Common myeloid progenitor, CD34-positive (primary cell): ENCODE measurements around the gene BLOC1S2. TPM values are rescaled to one million over a fixed set of nuclear protein-coding genes. Genes with fewer than 3 reads are reported as not detected.

Experiments used
- CTCF ChIA-PET: fragments of 350-600 bp; sonication (Branson Sonifier 250); formaldehyde crosslinking; loops from one replicate; lab custom pipeline; 2021; ENCODE audit warnings: antibody characterized with exemption; lab: Charles Lee
- POLR2A ChIA-PET: fragments of 350-600 bp; sonication (Branson Sonifier 250); formaldehyde crosslinking; loops from one replicate; lab custom pipeline; 2021; ENCODE audit warnings: antibody characterized with exemption; lab: Charles Lee
- DNase-seq, 3 donors: peaks; one replicate each; pipeline versions ENCODE4 v3.0.0 to v3.0.0-alpha.2; 2013
- H3K27ac ChIP-seq, 2 experiments: 1 replicate in 1 of 2; 2 replicates in 1 of 2; pipeline ENCODE4 v1.7.0; 2013; ENCODE audit warnings: inconsistent platforms in 2 of 2, low read length in 2 of 2, mild to moderate bottlenecking in 2 of 2, low read depth in 1 of 2, moderate library complexity in 1 of 2; ENCODE audit not compliant: severe bottlenecking in 2 of 2, insufficient read depth in 1 of 2, poor library complexity in 1 of 2
- H3K27me3 ChIP-seq, 5 experiments: replicated peaks in 2 of 5; 1 replicate in 3 of 5; 2 replicates in 2 of 5; pipeline versions ENCODE4 v1.6.1 to v1.7.0; 2013; ENCODE audit warnings: low read length in 4 of 5, mild to moderate bottlenecking in 2 of 5, moderate library complexity in 2 of 5, inconsistent platforms in 1 of 5; ENCODE audit not compliant: insufficient read depth in 5 of 5, control insufficient read depth in 4 of 5
- H3K36me3 ChIP-seq, 4 experiments: 1 replicate in 2 of 4; 2 replicates in 2 of 4; pipeline versions ENCODE4 v1.6.1 to v1.7.0; 2013; ENCODE audit warnings: low read length in 3 of 4, control low read depth in 1 of 4, mild to moderate bottlenecking in 1 of 4; ENCODE audit not compliant: control insufficient read depth in 4 of 4, insufficient read depth in 4 of 4
- H3K4me1 ChIP-seq, 4 experiments: 1 replicate in 3 of 4; 2 replicates in 1 of 4; pipeline versions ENCODE4 v1.6.1 to v1.7.1; 2013; ENCODE audit warnings: low read length in 3 of 4, mild to moderate bottlenecking in 3 of 4, control low read depth in 1 of 4, inconsistent platforms in 1 of 4, moderate library complexity in 1 of 4; ENCODE audit not compliant: control insufficient read depth in 4 of 4, insufficient read depth in 4 of 4; ENCODE audit errors: control extremely low read depth in 1 of 4
- H3K4me3 ChIP-seq, 7 experiments: 1 replicate in 4 of 7; 2 replicates in 3 of 7; pipeline versions ENCODE4 v1.5.1 to v1.7.0; 2013; ENCODE audit warnings: mild to moderate bottlenecking in 7 of 7, low read length in 6 of 7, moderate library complexity in 6 of 7, inconsistent platforms in 2 of 7, low read depth in 2 of 7, control low read depth in 1 of 7; ENCODE audit not compliant: insufficient read depth in 4 of 7, control insufficient read depth in 1 of 7; ENCODE audit errors: extremely low read depth in 1 of 7
- H3K9me3 ChIP-seq, 5 experiments: 1 replicate in 4 of 5; 2 replicates in 1 of 5; pipeline versions ENCODE4 v1.6.1 to v1.7.1; 2013; ENCODE audit warnings: low read length in 4 of 5, mild to moderate bottlenecking in 2 of 5, inconsistent platforms in 1 of 5, low read depth in 1 of 5, moderate library complexity in 1 of 5; ENCODE audit not compliant: control insufficient read depth in 4 of 5, insufficient read depth in 2 of 5; ENCODE audit errors: control extremely low read depth in 1 of 5
- WGBS: methylation state at CpG from one replicate; pipeline ENCODE4 v1.1.5; 2013; ENCODE audit not compliant: insufficient coverage; 5-methylcytosine and 5-hydroxymethylcytosine counted together
- polyA plus RNA-seq: library from polyadenylated mRNA; unstranded; fragments of 120-200 nt; gene quantifications from one replicate; pipeline ENCODE4 v1.2.1, GENCODE V29; 2013

BLOC1S2 gene
- 55.5 TPM for polyA plus RNA-seq

DNA sequence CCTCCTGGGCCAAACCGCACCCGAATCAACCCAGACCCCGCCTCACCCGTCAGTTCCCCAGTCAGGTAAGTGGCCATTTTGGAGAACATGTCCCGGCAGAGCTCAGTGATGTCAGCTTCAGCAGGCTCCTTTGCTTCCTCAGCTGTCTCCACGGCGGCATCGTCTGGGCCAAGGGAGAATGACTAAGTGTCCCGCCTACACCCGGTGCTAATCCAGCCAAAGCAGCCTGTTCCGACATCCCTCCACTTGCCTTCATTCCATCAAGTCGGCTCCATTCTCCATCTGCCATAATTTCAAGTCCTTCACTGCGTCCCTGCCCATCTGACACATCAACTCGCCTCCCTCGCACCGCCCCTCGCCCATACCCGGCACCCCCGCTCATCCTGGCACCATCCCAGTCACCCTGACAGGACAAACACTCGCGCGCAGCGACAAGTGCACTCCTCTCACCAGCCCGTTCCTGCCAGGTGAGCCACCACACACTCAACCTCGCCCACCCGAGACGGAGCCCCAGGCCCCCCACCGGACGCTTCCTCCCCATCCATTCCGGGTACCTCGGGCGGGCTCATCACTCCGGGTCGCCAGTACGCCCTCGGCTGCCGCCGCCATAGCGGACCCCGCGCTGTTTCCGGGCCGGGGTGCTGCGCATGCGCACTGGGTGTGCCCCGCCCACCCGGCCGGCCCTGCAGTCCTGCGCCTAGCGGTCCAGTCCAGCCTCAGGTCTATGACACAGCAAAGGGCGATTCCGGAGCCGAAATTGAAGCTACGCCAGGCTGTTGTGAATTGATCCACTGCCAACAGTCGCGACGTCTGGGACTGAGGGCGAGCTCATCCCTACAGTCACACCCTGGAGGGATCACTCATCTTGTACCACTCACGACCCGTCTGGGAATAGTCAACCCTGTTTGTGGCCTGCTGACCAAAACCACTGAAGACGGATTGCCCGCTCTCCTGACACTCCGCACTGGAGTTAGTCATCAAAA is at the start of gene BLOC1S2:
Gene BLOC1S2, minus strand, starts transcription at position 630 of the 983 bp plus-strand sequence. Its CDS starts 21 bp downstream, at position 609.
- Histone ChIP-seq H3K4me3 (peak within 1 kb of the TSS; percentile 70 to 100 (median 90)), H3K27me3 (no peaks in the 10 kb centered on the region), H3K4me1 (peaks cover 4 to 24% (median 16%) of the 10 kb centered on the region in 4 experiments), H3K9me3 (no peaks in the 10 kb centered on the region), H3K36me3 (peaks cover 0 to 15% (median 6%) of the 10 kb centered on the region in 4 experiments), H3K27ac (peak within 1 kb of the TSS; percentile 64 to 91)
- DNase-seq: peak; percentile 79 to 92 (median 91)
- 3% methylated on average over 62 of the region's 63 CpGs for WGBS
- ChIA-PET CTCF (interaction anchor here (1.3 to 1.6 kb wide), 2 partner anchors 25 to 31 kb away, joined by 3 read pairs; no protein-coding TSS in a partner anchor), POLR2A (interaction anchor here (1.1 kb wide), 1 partner anchor 19 kb away, joined by 3 read pairs; no protein-coding TSS in a partner anchor)

DNA sequence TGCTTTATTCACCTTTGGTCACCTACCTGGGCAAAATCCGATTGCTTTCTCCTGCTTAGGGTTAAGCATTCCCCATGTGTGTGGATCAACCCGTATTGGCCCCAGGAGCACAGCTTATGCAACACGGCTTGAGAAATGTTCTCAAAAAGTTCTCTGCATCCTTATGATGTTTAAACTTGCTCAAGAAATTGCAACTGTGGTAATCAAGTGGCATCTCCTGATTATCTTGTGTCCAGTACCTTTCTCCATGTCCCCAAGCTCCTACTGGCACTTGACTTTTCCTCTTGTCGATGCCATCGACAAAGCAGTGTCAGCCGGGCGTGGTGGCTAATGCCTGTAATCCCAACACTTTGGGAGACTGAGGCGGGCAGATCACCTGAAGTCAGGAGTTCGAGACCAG is 48.3 kb upstream of the BLOC1S2 start:
- H3K4me1 ChIP-seq: peaks cover 0 to 12% (median 3%) of the 10 kb centered on the region in 4 experiments
- DNase-seq: no peak
- ChIA-PET CTCF (interaction anchor here (0.6 to 14.3 kb wide), 8 partner anchors 7 to 876 kb away, joined by 3 to 74 read pairs (median 4); partner anchors contain the start of gene PKD2L1), POLR2A (interaction anchor here (0.6 kb wide), 1 partner anchor 840 kb away, joined by 5 read pairs; no protein-coding TSS in a partner anchor)
- peaks cover 0 to 11% (median 2%) of the 10 kb centered on the region in 5 experiments for H3K27me3 ChIP-seq
- no peak overlapping the region for H3K27ac ChIP-seq
- H3K36me3 ChIP-seq: no peaks in the 10 kb centered on the region
- H3K4me3 ChIP-seq: no peak overlapping the region
- no peaks in the 10 kb centered on the region for H3K9me3 ChIP-seq
- 98% methylated on average over 5 of the region's 9 CpGs for WGBS

DNA sequence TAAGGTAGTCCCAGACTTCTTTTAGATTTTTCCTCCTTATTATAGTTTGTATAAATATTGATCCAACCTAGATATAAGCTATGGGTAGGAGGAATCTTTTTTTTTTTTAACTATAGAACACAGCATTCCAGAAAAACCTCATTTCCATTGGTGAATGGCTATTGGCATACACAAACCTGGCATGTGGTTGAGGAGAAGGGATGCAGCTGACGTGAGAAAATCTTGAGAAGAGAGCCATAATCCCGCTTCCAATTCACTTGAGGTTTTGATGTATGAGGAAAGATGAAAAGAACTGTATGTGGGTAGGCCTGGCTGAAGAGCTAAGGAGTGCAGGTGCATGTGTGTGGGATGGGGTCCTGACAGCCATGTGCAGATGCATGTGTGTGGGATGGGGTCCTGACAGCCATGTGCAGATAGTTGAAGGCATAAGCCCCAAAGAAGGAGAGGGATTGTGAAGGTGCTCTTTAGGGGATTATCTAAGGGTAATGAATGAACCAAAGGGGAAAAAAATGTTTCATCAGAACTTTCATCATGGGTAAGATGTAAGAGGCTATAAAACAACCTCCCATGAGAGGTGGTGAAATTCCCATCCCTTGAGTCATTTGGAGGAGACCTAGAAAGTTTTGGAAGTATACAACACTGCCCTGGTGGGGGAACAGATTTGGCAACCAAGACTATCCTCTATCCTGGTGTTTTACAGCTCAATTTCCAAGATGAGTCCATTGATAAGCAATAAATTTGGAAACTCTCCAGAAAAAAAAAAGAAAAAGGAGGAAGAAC is 47.4 kb upstream of the BLOC1S2 start:
- Histone ChIP-seq H3K4me1 (peaks cover 0 to 3% (median 0%) of the 10 kb centered on the region in 4 experiments), H3K27me3 (peaks cover 0 to 11% (median 2%) of the 10 kb centered on the region in 5 experiments), H3K36me3 (no peaks in the 10 kb centered on the region), H3K9me3 (no peaks in the 10 kb centered on the region), H3K4me3 (no peak overlapping the region), H3K27ac (no peak overlapping the region)
- ChIA-PET CTCF (interaction anchor here (0.6 to 2.2 kb wide), 7 partner anchors 9 to 353 kb away, joined by 3 to 8 read pairs (median 4); no protein-coding TSS in a partner anchor), POLR2A (interaction anchor here (0.6 kb wide), 1 partner anchor 189 kb away, joined by 3 read pairs; no protein-coding TSS in a partner anchor)
- DNase-seq: no peak
- WGBS: no CpG with 5 or more reads among the region's 2 CpGs

DNA sequence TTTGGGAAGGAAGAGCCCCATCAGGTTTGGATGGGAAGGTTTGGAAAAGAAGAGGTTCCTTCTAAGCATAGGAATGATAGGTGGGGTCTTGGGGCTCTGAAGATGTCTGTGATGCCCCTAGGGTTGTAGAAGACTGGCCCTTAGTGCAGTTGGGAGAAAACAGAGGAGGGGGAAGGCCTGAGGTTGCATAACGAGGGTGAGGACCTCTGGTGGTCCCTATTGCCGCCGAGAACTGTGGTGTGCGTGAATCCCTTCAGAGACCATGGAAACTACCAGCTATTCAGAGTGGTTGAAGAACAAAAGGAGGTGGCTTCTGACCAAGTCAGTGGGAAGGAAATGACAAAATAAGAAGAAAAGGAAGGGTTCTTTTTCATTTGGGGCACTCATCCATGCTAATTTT is 46.6 kb upstream of the BLOC1S2 start:
- CTCF ChIA-PET: interaction anchor here (0.7 to 2.2 kb wide), 6 partner anchors 11 to 106 kb away, joined by 3 to 9 read pairs (median 6); no protein-coding TSS in a partner anchor
- Histone ChIP-seq H3K27ac (no peak overlapping the region), H3K9me3 (no peaks in the 10 kb centered on the region), H3K27me3 (peaks cover 0 to 11% (median 2%) of the 10 kb centered on the region in 5 experiments), H3K4me3 (no peak overlapping the region), H3K36me3 (no peaks in the 10 kb centered on the region), H3K4me1 (no peaks in the 10 kb centered on the region)
- DNase-seq: no peak
- POLR2A ChIA-PET: no interaction called here
- 92% methylated on average over 4 of the region's 4 CpGs for WGBS

DNA sequence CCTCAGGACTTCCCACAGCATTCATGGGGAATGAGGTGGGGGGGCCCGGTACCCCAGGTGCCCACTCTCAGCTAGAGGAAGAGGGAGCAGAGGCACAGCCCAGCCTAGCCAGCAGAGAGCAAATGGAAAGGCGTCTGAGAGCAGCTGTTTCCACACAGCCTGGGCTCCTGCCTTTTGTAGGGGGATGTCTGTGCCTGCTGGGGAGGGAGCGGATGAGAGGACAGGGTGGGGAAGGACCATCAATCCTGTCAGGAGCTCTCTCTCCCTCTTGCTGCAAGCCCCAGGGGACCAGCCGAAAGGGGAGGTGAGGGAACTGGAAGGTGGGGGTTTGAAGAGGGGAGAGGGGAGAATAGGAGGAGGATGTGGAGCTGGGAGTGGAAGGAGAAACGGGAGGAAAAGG is 43.6 kb upstream of the BLOC1S2 start, which contains the start of gene PKD2L1:
Gene PKD2L1, minus strand, starts transcription at position 150 of the 400 bp plus-strand sequence. Its CDS starts 125 bp downstream, at position 25.
- DNase-seq: no peak
- Histone ChIP-seq H3K4me3 (no peak within 1 kb of the TSS), H3K27ac (no peak within 1 kb of the TSS), H3K36me3 (no peaks in the 10 kb centered on the region), H3K4me1 (peaks cover 10 to 19% (median 12%) of the 10 kb centered on the region in 4 experiments), H3K27me3 (peaks cover 0 to 11% (median 0%) of the 10 kb centered on the region in 5 experiments), H3K9me3 (no peaks in the 10 kb centered on the region)
- ChIA-PET POLR2A (no interaction called here), CTCF (interaction anchor here (1.2 to 7.5 kb wide), 4 partner anchors 12 to 102 kb away, joined by 3 to 74 read pairs (median 13); partner anchors contain the start of gene SCD)
- 89% methylated on average over 3 of the region's 5 CpGs for WGBS

DNA sequence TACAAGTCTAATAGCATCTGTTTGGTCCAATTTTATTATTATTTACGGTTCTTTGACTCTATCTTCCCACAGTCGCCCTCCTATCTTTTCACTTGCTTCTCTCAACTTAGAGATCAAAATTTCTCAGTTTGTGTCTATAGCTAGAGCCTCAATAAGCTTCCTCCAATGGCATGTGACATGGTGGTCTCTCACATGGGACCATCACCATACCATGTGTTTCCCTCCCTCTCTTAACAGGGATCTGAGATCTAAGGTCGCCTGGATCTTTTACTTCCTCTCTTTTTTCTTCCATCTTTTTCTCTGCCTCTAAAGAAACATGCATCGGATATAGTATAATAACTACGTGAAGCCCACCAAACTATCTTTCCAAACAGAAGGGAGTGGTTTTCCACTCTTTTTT is 41.7 kb upstream of the BLOC1S2 start:
- H3K27me3 ChIP-seq: peaks cover 0 to 3% (median 0%) of the 10 kb centered on the region in 5 experiments
- H3K4me1 ChIP-seq: peaks cover 10 to 19% (median 12%) of the 10 kb centered on the region in 4 experiments
- H3K27ac ChIP-seq: no peak overlapping the region
- WGBS: 83% methylated on average over 1 of the region's 5 CpGs
- ChIA-PET CTCF (interaction anchor here (2.7 to 7.5 kb wide), 2 partner anchors 14 to 16 kb away, joined by 9 to 74 read pairs; partner anchors contain the start of gene SCD), POLR2A (no interaction called here)
- no peak for DNase-seq
- no peaks in the 10 kb centered on the region for H3K9me3 ChIP-seq
- H3K36me3 ChIP-seq: no peaks in the 10 kb centered on the region
- H3K4me3 ChIP-seq: no peak overlapping the region
